Activated T-cell treated with anti-CD3 and anti-CD28 coated beads for 4 hours (primary cell): ENCODE data around the gene ORC4.

Source experiments
- DNase-seq: peaks from one replicate; pipeline ENCODE4 v3.0.0-alpha.2; 2020

Gene ORC4

DNA sequence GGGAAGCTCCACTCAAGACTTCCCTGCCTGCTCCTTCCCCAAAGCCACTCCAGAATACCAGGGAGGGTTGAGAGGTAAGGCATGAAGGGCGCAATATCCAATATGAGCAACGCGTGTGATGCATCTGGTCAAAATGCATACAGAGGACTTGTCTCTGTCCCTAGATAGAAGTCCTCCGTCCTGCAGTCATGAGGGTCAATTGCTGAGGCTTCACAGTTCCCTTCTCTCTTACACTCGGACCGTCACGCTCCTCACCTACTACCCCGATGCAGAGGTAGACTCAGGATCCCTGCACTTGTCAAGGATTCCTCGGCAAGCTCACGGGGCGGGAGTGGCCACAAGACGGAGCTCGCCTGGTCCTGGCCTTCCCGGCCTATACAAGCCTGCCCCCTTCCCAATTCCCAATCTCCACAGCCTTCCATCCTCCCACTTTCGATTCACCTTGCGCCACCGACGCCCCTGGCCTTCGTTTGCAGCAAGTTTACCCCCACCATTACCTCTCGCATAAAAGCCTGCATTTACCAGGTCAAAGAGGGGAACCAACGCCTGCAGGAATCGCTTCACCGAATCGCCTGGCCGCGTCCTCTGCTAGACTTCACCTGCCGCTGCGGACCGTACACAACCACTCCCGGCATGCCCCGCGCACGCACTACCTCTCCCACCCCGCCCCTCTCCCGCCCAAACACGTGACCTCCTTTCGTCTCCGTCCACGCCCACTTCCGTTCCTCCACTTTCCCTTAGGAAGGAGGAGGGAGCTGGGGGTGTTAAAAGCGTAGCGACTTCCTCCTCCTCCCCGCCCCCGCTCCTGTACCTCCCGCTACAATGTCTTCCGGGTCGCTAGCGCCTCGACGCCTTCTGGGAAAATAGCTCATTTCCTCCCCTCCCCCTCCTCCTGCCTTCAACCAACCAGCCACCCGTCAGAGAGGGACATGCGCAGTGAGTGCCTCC, at the start of gene ORC4:
ORC4 (minus strand) TSS at position 627 of the 948 bp plus-strand sequence. CDS start 44,779 bp downstream, outside the sequence.
- DNase-seq: peak; percentile 97

- no peak for DNase-seq
Measured at GRCh38 chr2:148067801-148068200, 47.3 kb upstream of the ORC4 start.

GRCh38 chr2:148065936-148066335, 45.4 kb upstream of the ORC4 start:
- no peak for DNase-seq

GRCh38 chr2:148063633-148064032, 43.1 kb upstream of the ORC4 start:
- no peak for DNase-seq

GRCh38 chr2:148058641-148059040, 38.1 kb upstream of the ORC4 start:
- no peak for DNase-seq

GRCh38 chr2:148052687-148053086, 32.1 kb upstream of the ORC4 start:
- DNase-seq: no peak

- no peak for DNase-seq
Measured at GRCh38 chr2:148049284-148049683, 28.7 kb upstream of the ORC4 start.

GRCh38 chr2:148048475-148049221, 28.1 kb upstream of the ORC4 start:
- no peak for DNase-seq

GRCh38 chr2:148046802-148047201, 26.3 kb upstream of the ORC4 start:
- DNase-seq: no peak

- DNase-seq: no peak
Measured at GRCh38 chr2:148044322-148044721, 23.8 kb upstream of the ORC4 start.

DNA sequence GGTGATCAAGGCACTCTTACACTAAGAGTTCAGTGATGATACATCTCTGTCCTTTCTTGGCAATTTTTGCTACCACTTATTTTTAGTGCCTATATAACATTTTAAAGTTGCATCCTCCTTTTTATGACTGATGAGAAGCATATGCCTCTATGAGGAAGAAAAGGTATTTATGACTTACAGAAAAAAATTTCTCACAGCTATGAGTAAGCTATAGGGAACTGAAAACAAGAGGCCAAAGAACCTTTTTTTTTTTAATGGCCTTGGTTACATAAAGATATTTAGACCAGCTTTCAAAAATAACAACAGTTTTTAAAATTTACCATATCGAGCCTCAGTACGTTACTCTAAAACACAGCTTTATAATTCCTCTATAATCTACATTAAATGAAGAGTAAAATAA, 21.7 kb upstream of the ORC4 start:
- DNase-seq: no peak

DNA sequence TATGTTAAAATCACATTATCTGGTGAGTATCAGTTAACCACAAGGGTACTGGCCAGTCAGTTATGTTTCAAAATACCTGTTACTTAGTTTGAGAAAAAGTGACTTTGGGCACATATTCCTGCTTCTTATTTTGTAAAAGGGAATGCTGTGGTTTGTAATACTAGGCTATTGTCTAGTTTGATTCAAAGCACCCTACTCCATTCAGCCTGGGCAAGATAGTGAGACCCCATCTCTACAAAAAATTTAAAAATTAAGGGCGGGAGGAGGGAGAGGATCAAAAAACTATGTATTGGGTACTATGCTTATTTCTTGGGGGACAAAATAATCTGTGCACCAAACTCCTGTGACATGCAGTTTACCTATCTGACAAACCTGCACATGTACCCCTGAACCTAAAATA, 19.2 kb upstream of the ORC4 start:
- no peak for DNase-seq

DNA sequence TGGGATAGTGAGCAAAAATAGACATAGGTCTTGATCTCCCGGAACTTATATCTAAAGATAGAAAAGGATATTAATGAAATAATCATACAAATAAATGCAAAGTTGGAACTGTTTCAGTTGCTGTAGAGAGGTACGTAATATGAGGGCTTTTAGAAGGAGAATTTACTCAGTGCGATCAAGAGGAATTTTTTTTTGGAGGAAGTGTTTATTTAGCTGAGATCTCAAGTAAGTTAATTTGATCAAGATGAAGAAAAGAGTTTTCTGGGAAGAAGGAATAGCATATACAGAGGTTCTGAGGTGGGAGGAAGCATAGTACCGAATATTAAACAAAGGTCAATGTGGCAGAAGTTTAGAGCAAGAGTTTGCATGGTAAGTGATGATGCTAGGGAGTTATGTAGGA, 11.7 kb upstream of the ORC4 start:
- DNase-seq: no peak

DNA sequence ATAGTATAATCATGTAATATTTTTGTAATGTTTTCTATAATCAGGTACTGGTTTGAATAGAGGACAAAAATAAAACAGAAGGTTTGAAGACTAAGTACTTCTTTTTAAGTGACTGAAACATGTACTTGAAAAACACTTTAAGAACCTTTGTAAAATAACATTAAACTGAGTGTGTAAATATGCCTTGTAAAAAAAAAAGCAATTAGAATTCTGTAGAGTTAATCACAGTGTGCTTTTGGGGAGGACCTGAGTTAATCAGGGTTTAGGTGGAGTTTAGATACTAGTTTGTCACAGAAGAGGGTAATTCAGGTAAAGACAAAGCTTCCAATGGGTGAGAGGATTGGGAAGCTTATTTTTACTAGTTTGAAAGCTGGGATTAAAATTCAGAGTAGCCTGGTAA, 10.6 kb upstream of the ORC4 start:
- DNase-seq: no peak

- no peak for DNase-seq
Measured at GRCh38 chr2:148028781-148029180, 8.2 kb upstream of the ORC4 start.

GRCh38 chr2:148027822-148028221, 7.3 kb upstream of the ORC4 start:
- no peak for DNase-seq

DNA sequence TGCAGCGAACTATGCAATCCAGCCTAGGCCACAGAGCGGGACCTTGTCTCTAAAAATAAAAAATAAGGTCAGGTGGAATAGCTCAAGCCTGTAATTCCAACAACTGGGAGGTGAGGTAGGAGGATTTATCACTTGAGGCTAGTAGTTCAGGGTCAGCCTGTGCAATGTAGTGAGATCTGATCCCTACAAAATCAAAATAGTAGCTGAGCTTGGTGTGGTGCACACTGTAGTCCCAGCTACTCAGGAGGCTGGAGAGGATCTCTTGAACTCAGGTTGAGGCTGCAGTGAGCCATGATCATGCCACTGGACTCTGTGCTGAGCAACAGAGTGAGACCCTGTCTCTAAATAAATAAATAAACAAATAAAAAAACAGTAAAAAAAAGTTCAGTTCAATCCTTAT, 6.0 kb upstream of the ORC4 start:
- no peak for DNase-seq

- DNase-seq: no peak
Measured at GRCh38 chr2:148023861-148024260, 3.3 kb upstream of the ORC4 start.

DNA sequence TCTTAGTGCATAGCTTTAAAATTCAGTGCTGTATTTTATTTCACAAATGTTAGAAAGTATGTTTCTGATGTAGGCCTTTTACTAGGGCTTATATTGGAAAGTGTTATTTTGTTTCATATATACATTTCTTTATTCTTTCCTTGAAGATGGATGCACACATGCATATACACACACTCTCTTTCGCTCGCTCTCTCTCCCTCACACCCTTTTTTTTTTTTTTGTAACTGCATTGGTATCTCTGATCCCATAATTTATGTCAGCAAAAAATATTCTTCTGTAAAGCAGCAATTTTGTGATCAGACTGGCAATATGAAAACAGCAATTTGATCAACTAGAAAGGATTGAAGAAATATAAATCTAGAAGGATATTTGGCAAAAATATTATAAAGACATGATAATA, 2.3 kb upstream of the ORC4 start:
- no peak for DNase-seq

DNA sequence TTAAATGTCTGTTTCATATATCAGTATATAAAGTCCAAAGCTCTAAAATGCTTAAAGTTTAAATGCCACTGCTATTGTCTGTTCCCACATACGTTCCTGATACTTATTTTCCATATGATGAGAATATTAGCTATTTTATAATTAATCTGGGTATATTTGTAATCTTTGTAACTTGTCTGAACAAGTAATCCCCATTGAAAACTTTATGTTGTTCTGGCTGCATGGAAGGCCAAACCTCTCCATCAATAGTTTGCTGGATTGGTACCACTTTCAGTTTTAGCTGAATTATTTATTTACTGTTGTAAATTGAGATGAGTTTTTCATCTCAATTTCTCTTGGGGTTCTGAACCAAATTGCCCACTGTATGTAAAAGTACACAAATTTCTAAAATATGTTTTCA, 1.8 kb upstream of the ORC4 start:
- DNase-seq: no peak

GRCh38 chr2:148021886-148022285, 1.3 kb upstream of the ORC4 start:
- no peak for DNase-seq

- DNase-seq: peak; percentile 45
Measured at GRCh38 chr2:148021059-148021861, 723 bp upstream of the ORC4 start, which contains the start of gene MBD5. Gene MBD5, plus strand, starts transcription at chr2:148021091.

DNA sequence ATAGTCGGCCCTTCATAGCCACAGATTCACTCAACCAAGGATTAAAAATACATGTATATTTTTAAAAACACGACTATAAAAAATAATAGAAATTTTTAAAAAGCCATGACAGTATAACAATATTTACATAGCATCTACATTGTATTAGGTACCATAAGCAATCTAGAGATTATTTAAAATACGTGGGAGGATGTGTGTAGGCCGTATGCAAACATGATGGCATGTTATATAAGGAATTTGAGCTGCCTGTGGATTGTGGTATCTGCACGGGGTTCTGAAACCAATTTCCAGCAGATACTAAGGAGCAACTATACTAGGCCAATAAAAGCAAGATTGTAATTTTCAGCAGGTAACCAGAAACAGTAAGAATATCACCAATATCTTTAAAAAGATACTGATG, 5.9 kb downstream of the ORC4 start:
- DNase-seq: no peak
